Fibroblast of lung (primary cell): ENCODE results near the gene EVX1. TPM values are rescaled to one million over a fixed set of nuclear protein-coding genes. Genes with fewer than 3 reads are reported as not detected.
A peak's percentile ranks its signal among the peaks of the same experiment; 100 is the strongest.

Experiments used
- DNase-seq, 2 donors: peaks; one replicate each; pipeline versions ENCODE4 v3.0.0 to v3.0.0-alpha.2; 2010; ENCODE audit warnings: low read depth in 2 of 2
- H2AFZ ChIP-seq: 2 replicates; pipeline ENCODE4 v1.5.1; 2012; ENCODE audit warnings: low read length, control low read depth, inconsistent platforms
- H3K27ac ChIP-seq: 2 replicates; pipeline ENCODE4 v1.5.1; 2011; ENCODE audit warnings: low read length, control low read depth; ENCODE audit not compliant: insufficient read depth
- H3K27me3 ChIP-seq: 2 replicates; pipeline ENCODE4 v1.5.1; 2011; ENCODE audit warnings: mild to moderate bottlenecking, low read length; ENCODE audit not compliant: control insufficient read depth, insufficient read depth
- H3K36me3 ChIP-seq: 2 replicates; pipeline ENCODE4 v1.5.1; 2011; ENCODE audit warnings: low read length; ENCODE audit not compliant: control insufficient read depth, insufficient read depth
- H3K4me1 ChIP-seq: 2 replicates; pipeline ENCODE4 v1.5.1; 2011; ENCODE audit warnings: low read length; ENCODE audit not compliant: control insufficient read depth, insufficient read depth; ENCODE audit errors: extremely low read depth
- H3K4me2 ChIP-seq: 2 replicates; pipeline ENCODE4 v1.5.1; 2011; ENCODE audit warnings: low read length, control low read depth; ENCODE audit not compliant: insufficient read depth; ENCODE audit errors: extremely low read depth
- H3K4me3 ChIP-seq, 4 experiments: fragments of 200-600 bp in 1 of 4; sonication (generic) in 1 of 4; replicated peaks in 1 of 4; 2 replicates each; pipeline ENCODE4 v1.5.1; 2011 to 2016; ENCODE audit warnings: low read length in 4 of 4, low read depth in 3 of 4, mild to moderate bottlenecking in 3 of 4, control low read depth in 2 of 4, inconsistent platforms in 1 of 4, mixed read lengths in 1 of 4; ENCODE audit not compliant: insufficient read depth in 1 of 4; ENCODE audit errors: control extremely low read depth in 1 of 4
- H3K79me2 ChIP-seq: 2 replicates; pipeline ENCODE4 v1.5.1; 2012; ENCODE audit warnings: mild to moderate bottlenecking, low read length, inconsistent platforms; ENCODE audit not compliant: control insufficient read depth, insufficient read depth
- H3K9ac ChIP-seq: 2 replicates; pipeline ENCODE4 v1.5.1; 2011; ENCODE audit warnings: mild to moderate bottlenecking, low read length, control low read depth; ENCODE audit not compliant: insufficient read depth
- H3K9me3 ChIP-seq: 2 replicates; pipeline ENCODE4 v1.5.1; 2012; ENCODE audit warnings: low read depth, low read length; ENCODE audit not compliant: control insufficient read depth, insufficient read depth
- H4K20me1 ChIP-seq: 2 replicates; pipeline ENCODE4 v1.5.1; 2011; ENCODE audit warnings: low read length; ENCODE audit not compliant: control insufficient read depth, insufficient read depth; ENCODE audit errors: extremely low read depth
- CTCF ChIP-seq, 2 donors: IDR thresholded peaks in 1 of 2; conservative IDR thresholded peaks in 1 of 2; 1 replicate in 1 of 2; 2 replicates in 1 of 2; pipeline ENCODE4 v1.5.1; 2011 to 2012; ENCODE audit warnings: low read length in 2 of 2, control low read depth in 1 of 2, inconsistent platforms in 1 of 2, low read depth in 1 of 2, mild to moderate bottlenecking in 1 of 2
- EZH2 ChIP-seq: IDR thresholded peaks from 2 replicates; pipeline ENCODE4 v1.5.1; 2012; ENCODE audit warnings: low read length, control low read depth, mild to moderate bottlenecking; ENCODE audit errors: missing control alignments
- polyA plus RNA-seq, 2 donors: library from polyadenylated mRNA; depleted of rRNA in 1 of 2; stranded (reverse) in 1 of 2; unstranded in 1 of 2; fragments of >200 nt; gene quantifications; 2 replicates each; pipeline ENCODE4 v1.2.1, GENCODE V29; 2011 to 2012; ENCODE audit warnings: missing spikeins in 1 of 2
- total RNA-seq: library from RNA; depleted of rRNA; stranded (reverse); fragments of >200 nt; gene quantifications from 2 replicates; pipeline ENCODE4 v1.2.1, GENCODE V29; 2014

The EVX1 gene
- total and polyA plus RNA-seq, 2 donors (not counting 1 experiment from before 2014, with no cell fraction given), result not detected

GRCh38 chr7:27241189-27242056 lies 1.2 kb upstream of the EVX1 start:
- Histone ChIP-seq H4K20me1 (no peaks in the 10 kb centered on the region), H3K9me3 (no peaks in the 10 kb centered on the region), H3K36me3 (no peaks in the 10 kb centered on the region), H2AFZ (no peak overlapping the region), H3K9ac (no peak overlapping the region), H3K4me3 (no peak overlapping the region), H3K79me2 (no peaks in the 10 kb centered on the region), H3K4me1 (no peaks in the 10 kb centered on the region), H3K27me3 (peaks cover 95% of the 10 kb centered on the region), H3K4me2 (no peak overlapping the region), H3K27ac (no peak overlapping the region)
- DNase-seq, result no peak
- TF ChIP-seq CTCF (conservative IDR thresholded peaks at IDR 0.05 in 1 of 2, IDR thresholded peaks at IDR 0.05 in 1 of 2; ENCODE audit: low read depth in 1 of 2, low read length in 2 of 2) (no peak), EZH2 (no peak)

GRCh38 chr7:27242154-27242553 lies 448 bp upstream of the EVX1 start:
- H4K20me1 ChIP-seq, result no peaks in the 10 kb centered on the region
- H3K27me3 ChIP-seq, result peaks cover 95% of the 10 kb centered on the region
- TF ChIP-seq CTCF (conservative IDR thresholded peaks at IDR 0.05 in 1 of 2, IDR thresholded peaks at IDR 0.05 in 1 of 2; ENCODE audit: low read depth in 1 of 2, low read length in 2 of 2) (no peak), EZH2 (no peak)
- H3K9me3 ChIP-seq, result no peaks in the 10 kb centered on the region
- H3K4me1 ChIP-seq, result no peaks in the 10 kb centered on the region
- H3K36me3 ChIP-seq, result no peaks in the 10 kb centered on the region
- H3K9ac ChIP-seq, result no peak overlapping the region
- no peak for DNase-seq
- no peak overlapping the region for H3K4me2 ChIP-seq
- no peak overlapping the region for H3K27ac ChIP-seq
- H3K79me2 ChIP-seq, result no peaks in the 10 kb centered on the region
- no peak overlapping the region for H2AFZ ChIP-seq
- H3K4me3 ChIP-seq, result no peak overlapping the region

GRCh38 chr7:27243340-27244163 lies 950 bp downstream of the EVX1 start:
- DNase-seq, result no peak
- no peaks in the 10 kb centered on the region for H3K36me3 ChIP-seq
- peaks cover 95% of the 10 kb centered on the region for H3K27me3 ChIP-seq
- H3K4me3 ChIP-seq, result no peak overlapping the region
- H3K4me2 ChIP-seq, result no peak overlapping the region
- TF ChIP-seq EZH2 (peak; percentile 86), CTCF (conservative IDR thresholded peaks at IDR 0.05 in 1 of 2, IDR thresholded peaks at IDR 0.05 in 1 of 2; ENCODE audit: low read depth in 1 of 2, low read length in 2 of 2) (no peak)
- H3K9ac ChIP-seq, result no peak overlapping the region
- no peaks in the 10 kb centered on the region for H3K79me2 ChIP-seq
- H4K20me1 ChIP-seq, result no peaks in the 10 kb centered on the region
- H3K4me1 ChIP-seq, result no peaks in the 10 kb centered on the region
- no peak overlapping the region for H2AFZ ChIP-seq
- H3K27ac ChIP-seq, result no peak overlapping the region
- no peaks in the 10 kb centered on the region for H3K9me3 ChIP-seq
